Activated CD4-positive, alpha-beta T cell treated with anti-CD3 and anti-CD28 coated beads, Interleukin-2, Interleukin-6, amounts not matched to agents 100 ng/mL and 50 ng/mL, durations not matched to agents 16 hours and 8 hours (primary cell): Measurements from ENCODE around the gene FAXDC2.

Experiments used
- DNase-seq: peaks from one replicate; pipeline ENCODE4 v3.0.0-alpha.2; 2020

FAXDC2 gene

GRCh38 chr5:154793599-154794524 is 56.5 kb downstream of the FAXDC2 start:
- DNase-seq = no peak

- no peak for DNase-seq
Measured at GRCh38 chr5:154791535-154791934, 58.9 kb downstream of the FAXDC2 start.

DNA sequence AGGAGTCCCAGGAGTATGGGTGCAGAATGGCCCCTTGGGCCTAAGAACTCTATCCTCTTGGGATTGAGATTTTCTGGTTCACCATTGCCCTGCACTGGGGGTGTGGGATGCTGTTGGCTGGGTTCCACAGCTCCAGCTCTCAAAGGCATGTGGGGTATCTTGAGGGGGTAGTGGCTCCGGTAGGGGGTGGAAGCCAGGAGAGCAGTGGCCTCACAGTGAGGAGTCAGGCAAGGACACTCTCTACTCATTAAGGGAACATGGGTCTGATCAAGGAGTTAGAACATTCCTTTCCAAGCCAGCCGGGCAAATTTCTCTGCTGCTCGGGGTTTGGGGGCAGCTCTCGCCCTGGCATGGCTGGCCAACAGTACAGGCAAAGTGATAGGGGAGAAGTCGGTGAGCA is 62.2 kb downstream of the FAXDC2 start:
- no peak for DNase-seq

GRCh38 chr5:154786414-154786813 is 64.0 kb downstream of the FAXDC2 start:
- DNase-seq = no peak

GRCh38 chr5:154784856-154785255 is 65.5 kb downstream of the FAXDC2 start:
- no peak for DNase-seq

DNA sequence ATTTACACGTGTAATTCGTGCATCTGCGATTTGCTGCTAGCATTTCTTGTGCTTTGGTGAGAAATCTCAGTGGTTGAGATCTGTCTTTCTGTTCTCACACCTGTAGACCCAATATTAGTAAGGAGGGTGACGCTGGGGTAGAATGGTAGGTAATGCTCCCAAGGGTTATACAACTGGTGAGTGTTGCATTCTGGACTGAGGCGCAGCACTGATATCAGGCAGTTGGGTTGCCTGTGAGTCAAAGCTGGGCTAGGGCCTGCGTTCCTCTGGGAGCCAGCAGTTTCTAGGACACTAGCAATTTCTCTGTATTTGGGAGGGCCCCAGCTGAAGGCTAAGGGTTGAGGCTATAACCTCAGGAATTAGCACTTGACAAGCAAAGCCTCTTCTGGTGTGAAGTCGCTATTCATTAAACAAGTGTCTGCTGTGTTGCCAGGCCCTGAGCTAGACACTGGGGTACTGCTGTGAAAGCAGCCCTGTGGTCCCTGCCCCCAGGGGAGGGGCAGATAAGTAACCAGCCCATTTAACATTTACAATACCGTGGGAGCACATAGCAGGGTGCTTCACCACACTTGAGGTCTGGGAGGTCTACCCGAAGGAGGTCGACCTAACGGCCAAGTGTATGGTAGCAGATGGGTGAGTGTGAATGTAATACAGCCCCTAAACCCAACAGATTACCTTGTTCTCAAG is 66.5 kb downstream of the FAXDC2 start:
- DNase-seq = no peak

DNA sequence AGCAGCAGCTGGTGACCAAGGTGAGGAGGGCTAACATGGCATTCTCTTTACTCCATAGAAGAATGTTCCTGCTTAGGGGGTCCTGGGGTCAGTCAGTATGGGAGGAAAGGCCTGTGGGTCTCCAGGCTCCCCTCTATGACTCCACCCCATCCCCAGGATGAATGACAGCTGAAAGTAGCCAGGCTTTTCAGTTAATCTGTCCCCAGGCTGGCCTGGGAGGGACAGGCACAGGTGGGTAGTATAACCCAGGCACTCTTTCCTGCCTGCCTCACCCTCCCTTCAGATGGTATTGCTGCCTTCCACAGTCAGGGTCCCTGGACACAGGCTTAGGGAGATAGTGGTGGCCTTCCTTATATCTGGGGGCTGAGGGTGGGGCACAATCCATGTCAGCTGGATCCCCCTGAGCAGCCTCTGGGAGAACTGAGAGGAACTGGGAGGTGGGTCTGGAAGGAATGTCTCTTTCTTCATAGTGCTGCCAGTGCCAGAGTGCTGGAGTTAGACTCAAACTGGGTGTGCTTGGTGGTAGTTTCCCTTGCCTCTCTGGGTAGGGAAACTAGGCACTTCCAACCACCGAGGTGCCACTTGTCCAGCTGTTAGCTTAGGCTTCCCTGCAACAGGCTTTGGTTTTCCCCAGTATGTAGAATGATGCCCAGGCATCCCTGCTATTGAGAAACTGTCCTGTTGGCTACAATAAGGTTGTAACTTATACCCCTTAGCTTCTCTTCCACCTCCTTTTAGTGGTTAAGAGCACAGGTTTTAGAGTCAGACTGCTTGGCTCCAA is 67.4 kb downstream of the FAXDC2 start:
- no peak for DNase-seq

DNA sequence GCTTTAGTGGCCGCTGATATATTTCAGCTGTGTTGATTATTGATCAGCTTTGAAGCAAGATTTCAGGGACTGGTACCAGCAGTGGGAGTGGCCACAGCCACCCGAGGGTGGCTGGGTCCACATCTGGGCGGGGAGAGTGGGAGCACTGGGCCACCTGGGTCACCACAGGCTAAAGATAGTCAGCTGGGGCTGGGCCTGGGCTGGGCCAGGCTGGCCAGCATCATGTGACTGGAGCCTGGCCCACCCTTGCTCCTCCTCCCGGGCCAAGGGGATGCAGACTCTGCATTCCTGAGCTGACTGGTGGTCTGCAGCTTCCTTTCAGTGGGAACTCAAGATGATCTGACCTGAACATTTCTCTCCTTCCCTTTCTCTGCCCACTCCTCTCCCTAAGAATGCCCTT is 68.1 kb downstream of the FAXDC2 start:
- no peak for DNase-seq

- no peak for DNase-seq
Measured at GRCh38 chr5:154780128-154780527, 70.3 kb downstream of the FAXDC2 start.

DNA sequence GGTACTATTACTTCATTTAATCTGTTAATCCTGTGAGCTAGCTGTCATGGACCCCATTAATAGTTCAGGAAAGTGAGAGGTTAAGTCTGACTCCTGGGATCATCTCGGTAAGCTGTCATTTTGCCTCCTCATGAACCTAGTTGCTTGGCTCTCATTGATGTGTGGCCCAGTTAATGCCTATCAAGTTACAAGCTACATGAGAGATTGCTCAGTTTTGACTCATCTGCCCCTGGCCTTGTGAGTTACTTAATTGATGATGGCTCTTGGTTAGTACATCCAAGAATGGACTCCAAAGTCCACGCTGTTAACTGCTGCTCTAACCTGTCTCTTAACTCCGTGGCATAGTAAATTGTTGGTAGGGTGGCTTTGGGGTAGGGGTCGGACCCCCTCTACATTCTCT is 71.3 kb downstream of the FAXDC2 start:
- DNase-seq = no peak

DNA sequence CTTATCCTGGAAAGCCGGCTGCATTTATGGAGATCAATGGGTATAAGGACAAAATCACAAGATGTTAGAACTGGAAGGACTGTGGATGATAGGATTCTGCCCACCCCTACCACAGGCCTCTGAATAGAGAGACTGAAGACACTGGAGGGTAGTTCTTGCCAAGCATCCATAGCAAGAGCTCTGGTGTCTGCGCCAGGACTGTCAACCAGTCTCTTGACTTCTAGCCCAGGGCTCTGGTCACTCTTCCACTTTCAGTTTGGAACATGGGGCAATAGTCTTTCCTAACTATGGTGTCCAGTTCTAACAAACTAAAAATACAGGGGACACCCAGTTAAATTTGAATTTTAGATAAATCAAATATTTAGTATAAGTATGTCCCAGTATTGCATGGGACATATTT is 71.9 kb downstream of the FAXDC2 start:
- DNase-seq = no peak

DNA sequence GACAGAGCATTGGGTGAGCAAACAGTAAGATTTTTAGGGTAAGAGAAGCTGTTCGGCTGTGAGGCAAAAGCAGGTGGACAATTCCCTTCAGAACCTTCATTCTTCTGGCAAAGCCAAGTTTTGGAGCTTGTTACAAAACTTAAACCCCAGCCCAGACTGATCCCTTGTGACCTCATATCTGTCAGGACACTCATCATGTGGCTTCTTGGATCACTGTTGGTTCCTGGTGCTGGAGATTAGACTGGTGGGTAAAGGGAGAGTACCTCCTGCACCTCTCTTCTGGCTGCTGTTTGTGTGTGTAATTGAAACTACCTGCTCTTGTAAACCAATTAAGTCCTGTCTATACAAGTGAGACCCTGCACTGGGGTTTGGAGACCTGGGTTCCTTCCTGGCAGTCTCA is 74.2 kb downstream of the FAXDC2 start:
- DNase-seq = no peak

DNA sequence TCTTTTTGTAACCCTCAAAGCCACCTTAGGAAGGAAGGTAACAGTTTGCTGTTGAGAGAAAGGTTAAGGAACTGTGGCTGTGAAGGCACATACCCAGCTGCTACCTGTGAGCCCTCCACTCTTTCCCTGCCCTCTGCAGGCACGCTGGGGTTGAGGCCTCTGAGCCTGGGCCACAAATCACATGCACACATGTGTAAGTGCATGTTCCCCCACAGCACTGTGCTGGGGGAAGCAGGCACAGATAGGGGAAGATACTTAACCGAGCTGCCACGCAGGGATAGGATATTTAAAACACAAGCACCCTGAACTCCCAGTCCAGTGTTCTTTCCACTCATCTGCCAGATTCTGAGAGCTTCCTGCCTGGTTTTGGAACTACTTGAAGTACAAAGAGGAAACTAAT is 77.1 kb downstream of the FAXDC2 start:
- no peak for DNase-seq

- no peak for DNase-seq
Measured at GRCh38 chr5:154771383-154771901, 79.0 kb downstream of the FAXDC2 start.

- DNase-seq = no peak
Measured at GRCh38 chr5:154770111-154770510, 80.3 kb downstream of the FAXDC2 start.
